HepG2 (cell line): ENCODE results near the gene CGB3. TPM values are rescaled to one million over a fixed set of nuclear protein-coding genes. Genes with fewer than 3 reads are reported as not detected.
A peak's percentile ranks its signal among the peaks of the same experiment; 100 is the strongest.

ENCODE experiments used
- AFF4 ChIP-seq: sonication (generic); formaldehyde crosslinking; IDR thresholded peaks from 2 replicates; pipeline ENCODE4 v1.4.0; 2020; ENCODE audit warnings: missing genetic modification reagents
- AHR ChIP-seq: IDR thresholded peaks from 2 replicates; pipeline ENCODE4 v1.6.1; 2018; ENCODE audit warnings: missing genetic modification reagents, missing compliant biosample characterization
- ATF7-NPFF ChIP-seq: sonication (generic); formaldehyde crosslinking; IDR thresholded peaks from 2 replicates; pipeline ENCODE4 v1.8.1; 2023; ENCODE audit warnings: mild to moderate bottlenecking, low read depth, missing genetic modification reagents, moderate library complexity
- EEA1 ChIP-seq: sonication (generic); formaldehyde crosslinking; IDR thresholded peaks from 2 replicates; pipeline ENCODE4 v1.5.1; 2020; ENCODE audit warnings: mild to moderate bottlenecking, missing genetic modification reagents, borderline replicate concordance
- HIVEP1 ChIP-seq: sonication (generic); formaldehyde crosslinking; IDR thresholded peaks from 2 replicates; pipeline ENCODE4 v1.4.0; 2020; ENCODE audit warnings: mild to moderate bottlenecking, missing genetic modification reagents
- ISL2 ChIP-seq: sonication (generic); formaldehyde crosslinking; IDR thresholded peaks from 2 replicates; pipeline ENCODE4 v1.5.0; 2020; ENCODE audit warnings: missing genetic modification reagents
- KAT8 ChIP-seq: IDR thresholded peaks from 2 replicates; pipeline ENCODE4 v1.6.1; 2016; ENCODE audit warnings: missing genetic modification reagents, missing compliant biosample characterization
- MBNL3 ChIP-seq: fragments of 250-450 bp; sonication (Bioruptor Pico); conservative IDR thresholded peaks from 2 replicates; pipeline ENCODE4 v1.8.0; 2022; ENCODE audit warnings: mild to moderate bottlenecking, inconsistent platforms
- NFKB2 ChIP-seq: sonication (generic); formaldehyde crosslinking; IDR thresholded peaks from 2 replicates; pipeline ENCODE4 v1.4.0; 2020; ENCODE audit warnings: missing genetic modification reagents, borderline replicate concordance
- POGK ChIP-seq: sonication (generic); formaldehyde crosslinking; conservative IDR thresholded peaks from 2 replicates; pipeline ENCODE4 v1.8.0; 2022; ENCODE audit warnings: mild to moderate bottlenecking, moderate library complexity, missing genetic modification reagents
- RBFOX2 ChIP-seq: fragments of 200-400 bp; formaldehyde crosslinking; IDR thresholded peaks from 2 replicates; pipeline ENCODE4 v1.6.1; 2017; ENCODE audit warnings: low read depth, mild to moderate bottlenecking, low read length
- SRF ChIP-seq: IDR thresholded peaks from 2 replicates; pipeline ENCODE4 v1.6.1; 2011; ENCODE audit warnings: mild to moderate bottlenecking, low read depth, low read length, moderate library complexity
- STAG1 ChIP-seq: sonication (generic); formaldehyde crosslinking; IDR thresholded peaks from 2 replicates; pipeline ENCODE4 v1.4.0; 2020; ENCODE audit warnings: missing genetic modification reagents
- ZC3H13 ChIP-seq: sonication (generic); formaldehyde crosslinking; IDR thresholded peaks from 2 replicates; pipeline ENCODE4 v1.8.1; 2023; ENCODE audit warnings: mild to moderate bottlenecking, missing genetic modification reagents, moderate library complexity
- ZNF225 ChIP-seq: sonication (generic); formaldehyde crosslinking; IDR thresholded peaks from 2 replicates; pipeline ENCODE4 v1.4.0; 2020; ENCODE audit warnings: mild to moderate bottlenecking, missing genetic modification reagents
- ZNF253 ChIP-seq: sonication (generic); formaldehyde crosslinking; IDR thresholded peaks from 2 replicates; pipeline ENCODE4 v1.8.0; 2022; ENCODE audit warnings: mild to moderate bottlenecking, missing genetic modification reagents, borderline replicate concordance
- ZNF30 ChIP-seq: sonication (generic); formaldehyde crosslinking; IDR thresholded peaks from 2 replicates; pipeline ENCODE4 v1.5.0; 2020; ENCODE audit warnings: mild to moderate bottlenecking, missing genetic modification reagents
- ZNF414 ChIP-seq: sonication (generic); formaldehyde crosslinking; IDR thresholded peaks from 2 replicates; pipeline ENCODE4 v1.5.0; 2020; ENCODE audit warnings: missing genetic modification reagents
- ZNF512 ChIP-seq: sonication (generic); formaldehyde crosslinking; IDR thresholded peaks from 2 replicates; pipeline ENCODE4 v1.4.0; 2020; ENCODE audit warnings: mild to moderate bottlenecking, missing genetic modification reagents
- ZNF550 ChIP-seq: sonication (generic); formaldehyde crosslinking; IDR thresholded peaks from 2 replicates; pipeline ENCODE4 v1.4.0; 2020; ENCODE audit warnings: mild to moderate bottlenecking, missing genetic modification reagents, borderline replicate concordance
- ZNF577 ChIP-seq: sonication (generic); formaldehyde crosslinking; IDR thresholded peaks from 2 replicates; pipeline ENCODE4 v1.4.0; 2020; ENCODE audit warnings: mild to moderate bottlenecking, low read depth, missing genetic modification reagents, borderline replicate concordance
- ZNF772 ChIP-seq: sonication (generic); formaldehyde crosslinking; IDR thresholded peaks from 2 replicates; pipeline ENCODE4 v1.5.0; 2020; ENCODE audit warnings: mild to moderate bottlenecking, missing genetic modification reagents
- polyA plus RNA-seq, 8 experiments: library from polyadenylated mRNA; depleted of rRNA in 3 of 8; stranded (reverse) in 7 of 8; unstranded in 1 of 8; fragments of >200 nt; fragmentation: Illumina TruSeq in 4 of 8; extraction: Trizol in 4 of 8; gene quantifications; 2 replicates each; pipeline versions ENCODE4 v1.2.1 to v1.2.3, GENCODE V29; 2011 to 2016; ENCODE audit warnings: low read depth in 4 of 8, missing spikeins in 1 of 8, mixed read lengths in 1 of 8; ENCODE audit not compliant: insufficient read depth in 1 of 8
- total RNA-seq, 5 experiments: library from RNA; depleted of rRNA; stranded (reverse); fragments of >200 nt; fragmentation: Illumina TruSeq; extraction: Trizol; gene quantifications; 2 replicates each; pipeline ENCODE4 v1.2.3, GENCODE V29; 2016; ENCODE audit warnings: low read depth in 1 of 5

CGB3 gene
- total and polyA plus RNA-seq, 2 of the 13 experiments (the other 11 are each of a cell fraction or from before 2014, with no cell fraction given), result not detected

GRCh38 chr19:48993175-48994034 lies 30.7 kb downstream of the CGB3 start, which contains the start of the genes GYS1 and RUVBL2 (continued):
- TF ChIP-seq POGK (peak; percentile 83), ZNF577 (CRISPR knock-in tag) (no peak), ATF7-NPFF (CRISPR knock-in tag) (peak; percentile 63; the same call in 1 of the 2 replicates), ZNF414 (CRISPR knock-in tag) (peak; percentile 84; the same call in 1 of the 2 replicates), ZNF772 (0 out of 2 replicates have a peak, but pooled peaks have one; percentile 11), SRF (no peak), AFF4 (CRISPR knock-in tag) (no peak), KAT8 (CRISPR knock-in tag) (peak; percentile 86), ZNF550 (no peak), ZNF225 (CRISPR knock-in tag) (0 out of 2 replicates have a peak, but pooled peaks have one; percentile 30), ZNF30 (no peak), MBNL3 (CRISPR knock-in tag) (no peak), STAG1 (CRISPR knock-in tag) (no peak), ZNF512 (CRISPR knock-in tag) (no peak), AHR (CRISPR knock-in tag) (no peak), HIVEP1 (CRISPR knock-in tag) (0 out of 2 replicates have a peak, but pooled peaks have one; percentile 14), NFKB2 (CRISPR knock-in tag) (no peak), RBFOX2 (peak; percentile 78), EEA1 (no peak; the same call in 1 of the 2 replicates), ISL2 (CRISPR knock-in tag) (no peak), ZC3H13 (CRISPR knock-in tag) (peak; percentile 85), ZNF253 (CRISPR knock-in tag) (no peak)
